HG03342 (cell line): ENCODE measurements around the gene MRNIP.
"Not testable (repeated sequence)": the region's sequence is repeated elsewhere in the genome, so short reads cannot be mapped to it uniquely, and the experiment has no call there.

Source experiments
- ATAC-seq: cut with Tn5 transposase; IDR thresholded peaks from one replicate; pipeline ENCODE4 v1.9.1; 2021; ENCODE audit warnings: mild to moderate bottlenecking, moderate library complexity; ENCODE audit not compliant: unreplicated experiment

MRNIP gene

DNA sequence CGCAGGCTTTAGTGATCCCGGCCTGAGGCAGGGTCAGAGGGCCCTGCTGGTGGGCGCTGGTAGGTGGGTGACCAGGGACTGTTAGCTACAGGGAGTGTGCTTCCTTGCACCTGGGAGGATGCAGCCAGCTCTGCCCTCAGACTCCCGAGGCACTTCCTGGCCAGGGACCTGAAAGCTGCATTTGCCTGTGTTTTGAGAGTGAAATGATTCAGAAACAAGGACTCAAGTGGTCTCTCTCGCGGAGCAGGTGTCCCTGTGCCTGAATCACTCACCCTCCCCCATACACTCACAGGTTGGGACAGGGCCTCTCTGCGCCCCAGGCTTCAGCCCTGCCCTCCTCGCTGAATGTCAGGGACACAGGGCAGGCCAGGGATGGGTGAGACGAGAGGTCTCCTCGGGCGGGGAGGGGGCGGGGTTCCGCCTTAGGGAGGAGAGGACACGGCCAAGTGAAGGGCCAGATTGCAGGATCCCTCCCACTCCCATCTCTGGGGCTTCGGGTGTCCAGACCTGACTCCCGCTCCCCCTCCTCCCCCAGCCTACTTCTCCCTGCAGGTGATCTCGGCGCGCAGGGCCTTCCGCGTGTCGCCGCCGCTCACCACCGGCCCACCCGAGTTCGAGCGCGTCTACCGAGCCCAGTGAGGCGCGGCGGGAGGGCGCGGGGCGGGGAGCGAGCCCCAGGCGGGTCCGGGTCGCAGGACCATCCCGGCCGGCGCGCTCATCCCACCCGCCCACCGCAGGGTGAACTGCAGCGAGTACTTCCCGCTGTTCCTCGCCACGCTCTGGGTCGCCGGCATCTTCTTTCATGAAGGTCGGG is 63.4 kb downstream of the MRNIP start:
- ATAC-seq: peak; percentile 1

DNA sequence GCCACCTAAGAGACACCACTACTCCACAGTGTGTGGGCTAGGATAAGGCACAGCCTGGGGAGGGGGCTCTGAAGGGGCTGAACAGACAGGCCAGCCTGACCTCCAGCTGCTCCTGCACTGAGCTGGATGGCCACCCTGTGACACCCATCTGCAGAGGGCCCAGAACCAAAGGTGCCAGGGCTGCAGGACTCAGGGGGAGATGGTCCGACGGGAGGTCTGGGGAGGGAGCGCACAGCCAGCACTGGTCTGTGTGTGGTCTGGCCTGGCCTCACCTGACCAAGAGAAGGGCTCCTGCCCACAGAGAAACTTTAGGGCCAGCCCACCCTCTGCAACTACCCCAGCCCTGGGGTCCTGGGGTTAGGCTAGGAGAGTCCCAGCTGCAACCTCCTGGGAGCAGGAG is 64.0 kb downstream of the MRNIP start:
- ATAC-seq: no peak

DNA sequence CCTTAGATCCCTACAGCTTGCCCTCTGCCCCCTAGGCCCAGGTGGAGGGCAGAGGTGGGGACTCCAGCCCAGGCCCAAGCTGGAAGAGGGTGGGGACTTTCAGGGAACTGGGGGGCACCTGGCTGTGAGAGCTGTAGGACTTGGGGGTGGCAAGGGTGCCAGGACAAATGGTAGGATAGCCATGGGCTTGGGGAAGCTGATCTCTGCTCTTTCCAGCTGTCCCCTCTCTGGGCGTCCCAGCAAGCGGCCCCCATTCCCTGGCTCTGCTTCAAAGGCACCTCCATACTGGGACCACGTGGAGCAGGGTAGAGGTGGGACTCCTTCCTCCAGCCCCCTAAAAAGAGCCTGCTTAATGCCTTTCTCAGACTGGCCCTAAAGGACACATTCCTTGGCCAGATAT is 64.4 kb downstream of the MRNIP start:
- no peak for ATAC-seq

DNA sequence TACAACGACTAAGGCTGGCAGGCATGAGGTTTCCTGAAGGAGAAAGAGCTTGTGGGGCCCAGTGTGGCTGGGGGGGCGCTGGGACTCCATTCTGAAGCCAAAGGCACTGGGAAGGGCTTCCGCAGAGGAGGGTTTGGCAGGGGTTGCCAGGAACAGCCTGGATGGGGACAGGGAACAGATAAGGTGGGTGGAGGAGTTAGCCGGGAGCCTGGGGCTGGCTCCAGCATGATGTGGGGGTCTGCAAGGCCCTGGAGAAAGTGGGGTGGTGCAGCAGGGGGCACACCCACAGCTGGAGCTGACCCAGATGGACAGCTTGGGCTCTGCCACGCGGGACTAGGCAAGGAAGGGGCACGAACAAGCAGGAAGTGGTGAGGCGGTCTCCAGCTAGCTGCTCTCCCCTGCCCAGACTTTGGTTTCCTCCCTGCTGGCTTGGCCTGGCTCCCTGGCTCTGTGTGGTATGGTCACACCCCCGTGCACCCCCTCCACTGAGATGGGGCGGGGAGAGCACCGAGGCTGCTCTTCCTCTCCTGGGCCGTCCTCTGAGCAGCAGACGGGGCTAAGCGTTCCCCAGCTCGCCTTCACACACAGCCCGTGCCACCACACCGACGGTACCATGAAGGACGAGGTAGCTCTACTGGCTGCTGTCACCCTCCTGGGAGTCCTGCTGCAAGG is 65.0 kb downstream of the MRNIP start, which contains the start of gene LTC4S:
Gene LTC4S (plus strand): TSS at position 519 of the 672 bp plus-strand sequence. CDS start 95 bp downstream, at position 614.
- no peak for ATAC-seq

DNA sequence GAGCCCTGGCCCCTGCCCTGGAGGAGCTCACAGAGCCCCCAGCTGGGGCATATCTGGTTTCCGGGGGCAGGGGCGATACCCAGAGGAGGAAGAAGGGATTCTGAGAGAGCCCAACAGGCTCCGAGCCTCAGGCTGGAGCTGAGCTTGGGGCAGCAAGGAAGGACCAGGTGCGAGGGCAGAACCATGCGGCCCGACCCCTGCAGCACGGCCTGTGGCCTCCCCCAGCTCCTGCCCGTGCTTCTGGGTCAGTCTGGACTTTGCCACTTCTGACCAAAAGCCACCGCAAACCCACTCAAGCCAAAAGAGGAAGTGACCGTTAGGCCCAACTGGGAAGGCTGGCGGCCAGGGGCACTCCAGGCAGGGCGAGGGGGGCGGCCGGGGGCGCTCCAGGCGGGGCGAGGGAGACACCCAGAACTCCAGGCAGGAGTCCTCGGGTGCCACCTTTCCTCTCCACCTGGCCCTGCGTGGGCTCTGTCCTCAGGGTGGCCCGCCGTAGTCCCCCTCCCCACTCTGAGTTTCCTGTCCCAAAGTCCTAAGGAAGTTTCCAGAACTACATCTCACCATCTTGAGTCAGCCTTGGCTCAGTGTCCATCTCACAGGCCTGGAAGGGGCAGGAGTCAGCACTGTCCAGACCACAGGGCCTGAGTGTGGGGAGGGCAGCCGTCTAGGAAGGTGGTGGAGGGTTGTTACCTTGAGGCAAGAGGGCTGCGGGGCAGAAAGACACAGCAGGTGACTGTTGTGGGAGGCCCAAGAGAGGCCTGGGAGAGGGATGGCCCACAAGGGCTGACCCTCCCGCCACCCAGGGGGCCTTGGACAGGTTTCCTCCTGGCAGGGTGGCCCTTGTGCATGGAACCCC is 65.8 kb downstream of the MRNIP start:
- no peak for ATAC-seq

DNA sequence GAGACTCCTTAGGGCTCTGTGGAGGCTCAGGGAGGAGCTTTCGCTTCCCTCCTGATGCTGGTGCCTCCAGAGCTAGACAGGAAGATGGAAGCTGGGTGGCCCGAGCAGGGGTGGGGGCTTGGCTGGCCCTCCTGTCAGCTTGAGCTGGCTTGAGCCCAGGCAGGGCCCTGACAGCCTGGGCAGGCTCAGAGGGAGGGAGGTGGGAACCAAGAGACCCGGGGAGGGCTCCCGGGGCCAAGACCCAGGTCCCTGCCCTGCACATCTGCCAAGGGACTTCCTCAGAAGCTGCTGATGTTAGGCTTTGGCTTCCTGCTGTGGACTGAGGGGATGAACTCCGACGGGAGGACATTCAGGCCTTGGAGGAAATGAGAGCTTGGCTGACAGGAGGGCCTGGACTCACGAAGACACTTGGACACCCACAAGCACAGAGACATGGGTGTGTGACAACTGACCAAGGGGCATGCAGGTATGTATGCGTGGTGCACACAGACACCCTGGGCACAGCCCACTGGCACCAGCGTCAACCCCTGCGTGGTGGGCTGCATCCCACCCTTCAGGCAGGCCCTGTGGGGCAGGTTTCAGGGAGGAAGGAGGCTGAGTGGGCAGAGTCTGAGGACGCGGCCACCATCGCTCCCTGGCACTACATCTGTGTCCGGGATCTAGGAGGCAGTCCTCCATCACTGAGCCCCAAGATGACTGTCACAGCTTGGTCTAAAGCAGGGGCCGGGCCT is 66.6 kb downstream of the MRNIP start:
- no peak for ATAC-seq

DNA sequence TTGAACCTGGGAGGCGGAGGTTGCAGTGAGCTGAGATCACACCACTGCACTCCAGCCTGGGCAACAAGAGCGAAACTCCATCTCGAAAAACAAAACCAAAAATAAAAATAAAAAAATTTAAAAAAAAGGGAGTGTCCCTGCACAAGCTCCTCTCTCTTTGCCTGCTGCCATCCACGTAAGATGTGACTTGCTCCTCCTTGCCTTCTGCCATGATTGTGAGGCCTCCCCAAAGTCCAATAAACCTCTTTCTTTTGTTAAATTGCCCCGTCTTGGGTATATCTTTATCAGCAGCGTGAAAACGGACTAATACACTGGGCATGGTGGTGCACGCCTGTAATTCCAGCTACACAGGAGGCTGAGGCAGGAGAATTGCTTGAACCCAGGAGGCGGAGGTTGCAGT is 69.3 kb downstream of the MRNIP start:
- ATAC-seq: not testable (repeated sequence)

DNA sequence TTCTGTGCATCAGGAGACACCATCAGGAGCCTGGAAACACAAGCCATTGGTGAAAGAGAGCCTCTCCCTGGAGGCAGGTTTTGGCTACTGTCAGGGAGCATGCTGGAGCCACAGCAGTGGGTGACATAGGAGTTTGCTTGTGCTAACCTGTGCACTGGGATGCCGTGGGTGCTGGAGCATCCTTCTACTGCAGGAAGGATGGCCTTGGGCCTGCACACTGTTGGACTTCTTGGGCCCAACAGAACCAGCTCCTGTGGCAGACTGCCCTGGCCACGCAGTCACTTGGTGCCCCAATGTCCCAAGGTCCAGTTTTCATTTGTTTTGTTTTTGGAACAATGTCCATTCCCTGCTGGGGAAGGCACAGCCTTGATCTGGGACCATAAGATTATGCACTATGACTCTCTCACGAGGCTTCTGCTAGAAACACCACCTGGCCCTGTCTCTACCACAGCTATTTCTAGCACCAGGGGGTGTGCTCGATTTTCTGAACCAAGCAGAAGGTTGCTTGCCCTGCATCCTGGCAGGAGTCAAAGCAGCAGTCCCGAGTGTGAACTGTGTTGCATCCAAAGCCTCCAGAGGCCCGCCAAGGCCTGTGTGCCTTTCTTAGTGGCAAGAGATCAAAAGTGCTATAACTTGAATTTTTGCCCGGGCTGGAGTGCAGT is 70.3 kb downstream of the MRNIP start:
- no peak for ATAC-seq
